Mononuclear cell (primary cell): ENCODE results near the gene SLC35F3. TPM values are rescaled to one million over a fixed set of nuclear protein-coding genes. Genes with fewer than 3 reads are reported as not detected.
A peak's percentile ranks its signal among the peaks of the same experiment; 100 is the strongest.
"Not testable (repeated sequence)": the region's sequence is repeated elsewhere in the genome, so short reads cannot be mapped to it uniquely, and the experiment has no call there.

ENCODE experiments used
- H3K27me3 ChIP-seq: 2 replicates; pipeline ENCODE4 v1.6.0; 2011; ENCODE audit warnings: low read length, control low read depth; ENCODE audit not compliant: insufficient read depth
- H3K4me1 ChIP-seq: 2 replicates; pipeline ENCODE4 v1.5.1; 2011; ENCODE audit warnings: mild to moderate bottlenecking, low read length, control low read depth; ENCODE audit not compliant: insufficient read depth
- H3K4me3 ChIP-seq: 2 replicates; pipeline ENCODE4 v1.5.1; 2011; ENCODE audit warnings: mild to moderate bottlenecking, low read length, moderate library complexity
- H3K9me3 ChIP-seq: 2 replicates; pipeline ENCODE4 v1.5.1; 2011; ENCODE audit warnings: low read depth, mild to moderate bottlenecking, control low read depth, low read length
- total RNA-seq: library from RNA; depleted of rRNA; stranded (reverse); fragments of >200 nt; gene quantifications from one replicate; pipeline ENCODE4 v1.2.3, GENCODE V29; 2012

SLC35F3 gene
- total RNA-seq, 1 donor: not detected

DNA sequence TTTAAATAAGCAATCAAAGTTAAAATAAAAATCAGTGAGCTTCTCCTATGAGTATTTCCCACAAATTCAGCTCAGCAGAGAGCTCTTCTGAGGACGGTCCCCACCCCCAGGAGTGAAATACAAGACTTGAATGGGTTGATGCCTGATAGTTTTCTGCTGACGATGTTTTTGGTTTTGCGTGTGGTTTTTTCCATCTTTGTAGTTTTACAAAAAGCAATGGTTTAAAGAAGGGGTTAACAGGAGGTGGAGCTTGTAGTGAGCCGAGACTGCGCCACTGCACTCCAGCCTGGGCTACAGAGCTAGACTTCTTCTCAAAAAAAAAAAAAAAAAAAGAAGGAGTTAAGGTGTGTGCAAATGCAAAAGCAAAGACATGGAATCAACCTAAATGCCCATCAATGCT, 297.1 kb downstream of the SLC35F3 start:
- H3K9me3 ChIP-seq: no peaks in the 10 kb centered on the region
- H3K4me1 ChIP-seq: no peaks in the 10 kb centered on the region
- no peaks in the 10 kb centered on the region for H3K27me3 ChIP-seq
- no peak overlapping the region for H3K4me3 ChIP-seq

- H3K4me1 ChIP-seq: no peaks in the 10 kb centered on the region
- H3K9me3 ChIP-seq: no peaks in the 10 kb centered on the region
- no peak overlapping the region for H3K4me3 ChIP-seq
- no peaks in the 10 kb centered on the region for H3K27me3 ChIP-seq
Measured at GRCh38 chr1:234205966-234206365, 301.5 kb downstream of the SLC35F3 start.

- Histone ChIP-seq H3K4me3 (no peak overlapping the region), H3K9me3 (no peaks in the 10 kb centered on the region), H3K4me1 (no peaks in the 10 kb centered on the region), H3K27me3 (no peaks in the 10 kb centered on the region)
Measured at GRCh38 chr1:234206651-234207284, 302.3 kb downstream of the SLC35F3 start.

- H3K4me1 ChIP-seq: peaks cover 7% of the 10 kb centered on the region
- H3K27me3 ChIP-seq: no peaks in the 10 kb centered on the region
- H3K9me3 ChIP-seq: no peaks in the 10 kb centered on the region
- no peak overlapping the region for H3K4me3 ChIP-seq
Measured at GRCh38 chr1:234208351-234208750, 303.9 kb downstream of the SLC35F3 start.

- Histone ChIP-seq H3K27me3 (no peaks in the 10 kb centered on the region), H3K9me3 (no peaks in the 10 kb centered on the region), H3K4me1 (peaks cover 11% of the 10 kb centered on the region), H3K4me3 (no peak overlapping the region)
Measured at GRCh38 chr1:234208791-234209190, 304.3 kb downstream of the SLC35F3 start.

- not testable (repeated sequence) for H3K27me3 ChIP-seq
Measured at GRCh38 chr1:234210429-234210828, 306.0 kb downstream of the SLC35F3 start.

GRCh38 chr1:234211855-234212254, 307.4 kb downstream of the SLC35F3 start:
- H3K9me3 ChIP-seq, H3K4me3 ChIP-seq: not testable (repeated sequence)
- Histone ChIP-seq H3K4me1 (peaks cover 27% of the 10 kb centered on the region), H3K27me3 (peaks cover 12% of the 10 kb centered on the region)

More at GRCh38 chr1:234210429-234210828, 306.0 kb downstream of the SLC35F3 start:
- H3K4me3 ChIP-seq, H3K9me3 ChIP-seq: not testable (repeated sequence)
- peaks cover 26% of the 10 kb centered on the region for H3K4me1 ChIP-seq

GRCh38 chr1:234212764-234213657, 308.5 kb downstream of the SLC35F3 start:
- H3K27me3 ChIP-seq: peaks cover 12% of the 10 kb centered on the region
- peaks cover 27% of the 10 kb centered on the region for H3K4me1 ChIP-seq
- H3K4me3 ChIP-seq: no peak overlapping the region

GRCh38 chr1:234213658-234214128, 309.2 kb downstream of the SLC35F3 start:
- H3K27me3 ChIP-seq: peaks cover 12% of the 10 kb centered on the region
- peaks cover 27% of the 10 kb centered on the region for H3K4me1 ChIP-seq
- H3K4me3 ChIP-seq: peak overlapping the region; percentile 28
- H3K9me3 ChIP-seq: no peaks in the 10 kb centered on the region

More at GRCh38 chr1:234212764-234213657, 308.5 kb downstream of the SLC35F3 start:
- no peaks in the 10 kb centered on the region for H3K9me3 ChIP-seq

DNA sequence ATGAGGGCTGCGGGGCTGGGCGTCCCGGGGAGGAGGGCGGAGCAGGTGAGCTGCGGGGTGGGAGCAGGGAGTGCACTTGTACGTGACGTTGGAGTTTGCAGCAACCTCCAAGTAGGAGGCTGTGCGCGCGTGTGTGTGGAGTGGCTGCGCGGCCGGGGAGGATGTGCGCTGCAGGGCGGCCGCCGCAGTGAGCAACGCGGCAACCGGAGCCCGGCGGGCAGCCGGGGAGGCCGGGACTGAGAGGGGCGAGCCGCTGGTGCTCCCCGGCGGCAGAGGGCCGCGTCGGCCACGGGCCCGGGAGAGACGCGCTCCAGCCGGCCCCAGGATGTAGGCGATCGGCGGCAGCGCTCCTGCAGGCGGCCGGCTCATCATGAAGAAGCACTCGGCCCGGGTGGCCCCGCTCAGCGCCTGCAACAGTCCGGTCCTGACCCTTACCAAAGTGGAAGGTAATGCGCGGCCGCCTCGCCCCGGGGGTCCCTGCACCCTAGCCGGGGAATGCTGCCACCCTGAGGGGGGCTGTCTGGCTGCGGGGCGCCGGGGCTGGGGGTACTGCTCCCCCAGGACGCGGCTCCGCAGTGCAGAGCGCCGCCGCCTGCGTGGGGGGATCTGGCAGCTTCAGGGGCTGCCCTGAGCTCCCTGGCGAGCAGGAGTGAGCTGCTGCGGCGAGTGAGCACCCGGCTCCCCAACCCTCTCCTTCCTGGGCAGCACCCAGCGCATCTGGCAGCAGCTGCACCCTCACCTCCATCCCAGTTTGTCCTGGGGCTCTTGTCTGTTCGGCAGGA, 309.8 kb downstream of the SLC35F3 start:
- Histone ChIP-seq H3K27me3 (peaks cover 12% of the 10 kb centered on the region), H3K9me3 (no peaks in the 10 kb centered on the region), H3K4me1 (peaks cover 27% of the 10 kb centered on the region), H3K4me3 (peak overlapping the region; percentile 28)

- H3K4me1 ChIP-seq: peaks cover 27% of the 10 kb centered on the region
- peaks cover 12% of the 10 kb centered on the region for H3K27me3 ChIP-seq
- H3K4me3 ChIP-seq: no peak overlapping the region
- no peaks in the 10 kb centered on the region for H3K9me3 ChIP-seq
Measured at GRCh38 chr1:234214911-234215892, 310.7 kb downstream of the SLC35F3 start.

GRCh38 chr1:234216116-234216703, 311.7 kb downstream of the SLC35F3 start:
- Histone ChIP-seq H3K4me1 (peaks cover 27% of the 10 kb centered on the region), H3K27me3 (peaks cover 12% of the 10 kb centered on the region), H3K9me3 (no peaks in the 10 kb centered on the region), H3K4me3 (no peak overlapping the region)

DNA sequence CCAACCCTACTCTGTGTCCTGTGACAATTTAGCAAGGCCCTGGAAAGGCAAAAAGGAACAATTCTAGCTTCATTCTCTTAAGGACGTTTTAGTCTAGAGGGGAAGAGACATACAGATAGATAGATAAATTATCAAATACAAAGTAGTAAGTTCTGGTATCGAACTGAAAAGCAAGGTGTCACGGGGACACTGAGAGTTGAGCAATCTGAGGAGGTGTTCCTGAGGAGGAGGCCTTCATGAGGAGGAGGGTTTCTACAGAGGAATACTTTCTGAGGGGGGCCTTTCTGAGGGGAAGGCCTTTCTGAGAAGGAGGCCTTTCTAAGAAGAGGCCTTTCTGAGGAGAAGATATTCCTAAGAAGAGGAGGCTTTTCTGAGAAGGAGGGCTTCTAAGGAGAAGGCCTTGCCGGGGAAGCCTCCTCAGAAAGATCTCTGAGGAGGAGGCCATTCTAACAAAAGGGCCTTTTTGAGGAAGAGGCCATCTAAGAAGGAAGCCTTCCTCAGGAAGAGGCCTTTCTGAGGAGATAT, 312.9 kb downstream of the SLC35F3 start:
- Histone ChIP-seq H3K4me1 (peaks cover 27% of the 10 kb centered on the region), H3K4me3 (no peak overlapping the region), H3K27me3 (peaks cover 12% of the 10 kb centered on the region), H3K9me3 (no peaks in the 10 kb centered on the region)
